Measurements from ENCODE around the gene LRP1B. TPM values are rescaled to one million over a fixed set of nuclear protein-coding genes. Genes with fewer than 3 reads are reported as not detected.

LRP1B gene
- polyA plus RNA-seq, 1 of the 3 experiments (the other 2 are of a cell fraction): 0.28 TPM

GRCh38 chr2:140841141-140841540 is 1289.7 kb downstream of the LRP1B start:
- no peaks in the 10 kb centered on the region for H3K9me3 ChIP-seq
- no peak overlapping the region for H3K4me2 ChIP-seq
- H3K27me3 ChIP-seq (ENCODE audit: insufficient read depth): no peaks in the 10 kb centered on the region
- H3F3A ChIP-seq (replicated peaks; ENCODE audit: insufficient read depth): no peaks in the 10 kb centered on the region
- no peaks in the 10 kb centered on the region for H4K20me1 ChIP-seq (ENCODE audit: insufficient read depth)
- H3K9me2 ChIP-seq: no peaks in the 10 kb centered on the region
- no peak overlapping the region for H3K9ac ChIP-seq
- H3K79me2 ChIP-seq (ENCODE audit: insufficient read depth): no peaks in the 10 kb centered on the region
- WGBS (ENCODE audit: low lambda C conversion rate): 55% methylated on average over 3 of the region's 3 CpGs
- TF ChIP-seq SMC3 (IDR thresholded peaks at IDR 0.05; ENCODE audit: low read depth, low read length) (no peak), TCF12 (IDR thresholded peaks at IDR 0.05) (no peak), MEF2A (IDR thresholded peaks at IDR 0.05; ENCODE audit: borderline replicate concordance, low read depth) (no peak), ZBTB33 (IDR thresholded peaks at IDR 0.05; ENCODE audit: borderline replicate concordance, low read depth) (no peak), PBX3 (IDR thresholded peaks at IDR 0.05) (no peak), EP300 (IDR thresholded peaks at IDR 0.05; ENCODE audit: borderline replicate concordance in 1 of 2, low read depth in 1 of 2, low read length in 1 of 2) (no peak), FOXJ3 (CRISPR knock-in tag; IDR thresholded peaks at IDR 0.05) (no peak)
- no peak overlapping the region for H3K27ac ChIP-seq (ENCODE audit: low read depth in 2 of 2, low read length in 1 of 2)
- no peaks in the 10 kb centered on the region for H3K36me3 ChIP-seq (replicated peaks in 1 of 2; ENCODE audit: control insufficient read depth in 1 of 2, insufficient read depth in 2 of 2, low read length in 1 of 2)
- no peak overlapping the region for H2AFZ ChIP-seq (ENCODE audit: low read depth)
- ChIA-PET POLR2A (no interaction called here), CTCF (no interaction called here)
- no peak for DNase-seq
- H3K4me1 ChIP-seq (ENCODE audit: control insufficient read depth in 1 of 2, insufficient read depth in 2 of 2, low read depth in 1 of 2, low read length in 1 of 2): no peaks in the 10 kb centered on the region
- no peak overlapping the region for H3K4me3 ChIP-seq (ENCODE audit: low read depth in 2 of 2, low read length in 1 of 2)

GRCh38 chr2:140836826-140837225 is 1294.0 kb downstream of the LRP1B start:
- Histone ChIP-seq H3K27ac (ENCODE audit: low read depth in 2 of 2, low read length in 1 of 2) (no peak overlapping the region), H2AFZ (ENCODE audit: low read depth) (no peak overlapping the region), H3K27me3 (ENCODE audit: insufficient read depth) (no peaks in the 10 kb centered on the region), H3K9me2 (no peaks in the 10 kb centered on the region), H3K79me2 (ENCODE audit: insufficient read depth) (no peaks in the 10 kb centered on the region), H3K9me3 (no peaks in the 10 kb centered on the region), H3K9ac (no peak overlapping the region), H4K20me1 (ENCODE audit: insufficient read depth) (no peaks in the 10 kb centered on the region), H3K4me3 (ENCODE audit: low read depth in 2 of 2, low read length in 1 of 2) (no peak overlapping the region), H3K4me2 (no peak overlapping the region), H3K36me3 (replicated peaks in 1 of 2; ENCODE audit: control insufficient read depth in 1 of 2, insufficient read depth in 2 of 2, low read length in 1 of 2) (no peaks in the 10 kb centered on the region), H3K4me1 (ENCODE audit: control insufficient read depth in 1 of 2, insufficient read depth in 2 of 2, low read depth in 1 of 2, low read length in 1 of 2) (no peaks in the 10 kb centered on the region), H3F3A (replicated peaks; ENCODE audit: insufficient read depth) (no peaks in the 10 kb centered on the region)
- ChIA-PET CTCF (no interaction called here), POLR2A (no interaction called here)
- no peak for DNase-seq
- 77% methylated on average over 2 of the region's 2 CpGs for WGBS (ENCODE audit: low lambda C conversion rate)
- no peak for TF ChIP-seq EP300 (IDR thresholded peaks at IDR 0.05; ENCODE audit: borderline replicate concordance in 1 of 2, low read depth in 1 of 2, low read length in 1 of 2)
- TF ChIP-seq JUND (IDR thresholded peaks at IDR 0.05): no peak
- TF ChIP-seq IRF3 (IDR thresholded peaks at IDR 0.05; ENCODE audit: low read depth, low read length): no peak
- TF ChIP-seq NFIC (IDR thresholded peaks at IDR 0.05; ENCODE audit: borderline replicate concordance): no peak
- no peak for TF ChIP-seq SMC3 (IDR thresholded peaks at IDR 0.05; ENCODE audit: low read depth, low read length)
- TF ChIP-seq YY1 (IDR thresholded peaks at IDR 0.05; ENCODE audit: low read depth): no peak
- TF ChIP-seq MAX (IDR thresholded peaks at IDR 0.05; ENCODE audit: low read depth): no peak
- TF ChIP-seq REST (IDR thresholded peaks at IDR 0.05; ENCODE audit: low read depth, low read length): no peak
- TF ChIP-seq ELF1 (IDR thresholded peaks at IDR 0.05): no peak
- no peak for TF ChIP-seq MEF2A (IDR thresholded peaks at IDR 0.05; ENCODE audit: borderline replicate concordance, low read depth)
- TF ChIP-seq POLR2AphosphoS5 (IDR thresholded peaks at IDR 0.05; ENCODE audit: low read depth, low read length): no peak
